ENCODE data around the gene MAGEF1. TPM values are rescaled to one million over a fixed set of nuclear protein-coding genes. Genes with fewer than 3 reads are reported as not detected.

The MAGEF1 gene
- total and polyA plus RNA-seq, 2 of the 13 experiments (the other 11 are each of a cell fraction or from before 2014, with no cell fraction given) = 26.0 to 62.4 TPM

- no peak overlapping the region for H3K4me2 ChIP-seq (ENCODE audit: low read depth, low read length)
- H3K4me3 ChIP-seq (replicated peaks in 1 of 3; ENCODE audit: insufficient read depth in 1 of 3, low read depth in 2 of 3, low read length in 3 of 3) = no peak overlapping the region
- H4K20me1 ChIP-seq (ENCODE audit: insufficient read depth, low read length) = 0 out of 2 replicates have a peak, but pooled peaks cover 2% of the 10 kb centered on the region
- BruUV-seq (replicated peaks) = no TSS peak
- intact Hi-C loops (cut with micrococcal nuclease; ENCODE audit: unreplicated experiment) = no loop called here
- no peak for TF ChIP-seq BCL3 (CRISPR knock-in tag; IDR thresholded peaks at IDR 0.05)
- TF ChIP-seq KAT7 (CRISPR knock-in tag; IDR thresholded peaks at IDR 0.05; ENCODE audit: borderline replicate concordance) = no peak
- no peak for TF ChIP-seq ZBTB7A (CRISPR knock-in tag; IDR thresholded peaks at IDR 0.05)
- TF ChIP-seq SP140L (CRISPR knock-in tag; IDR thresholded peaks at IDR 0.05; ENCODE audit: borderline replicate concordance) = no peak
- TF ChIP-seq ZSCAN30 (CRISPR knock-in tag; IDR thresholded peaks at IDR 0.05) = no peak
- no peak for TF ChIP-seq HOXA7 (CRISPR knock-in tag; IDR thresholded peaks at IDR 0.05)
- no peak for TF ChIP-seq RAD51 (IDR thresholded peaks at IDR 0.05; ENCODE audit: borderline replicate concordance)
- TF ChIP-seq PAX8 (CRISPR knock-in tag; IDR thresholded peaks at IDR 0.05; ENCODE audit: borderline replicate concordance) = no peak
- no peak; the same call in 2 of the 3 replicates for ATAC-seq
- CTCF ChIA-PET (ENCODE audit: low intra/inter-chr PET ratio, low total read pairs) = no interaction called here
- no peaks in the 10 kb centered on the region for H3K36me3 ChIP-seq (replicated peaks in 1 of 2; ENCODE audit: control insufficient read depth in 1 of 2, insufficient read depth in 2 of 2, low read length in 2 of 2)
- no peak overlapping the region for H3K9ac ChIP-seq (ENCODE audit: insufficient read depth, low read depth, low read length)
- FAIRE-seq = no peak
- WGBS (ENCODE audit: low lambda C conversion rate) = 31% methylated on average over 13 of the region's 13 CpGs
- in situ Hi-C loops (cut with HindIII; ENCODE audit: extremely low pct_ligation_motif_present, low pct_unique_long_range_greater_than_20kb) = no loop called here
- H3K4me1 ChIP-seq (ENCODE audit: insufficient read depth, low read length) = peaks cover 11% of the 10 kb centered on the region
- POLR2A ChIA-PET = no interaction called here
- H3K27me3 ChIP-seq (ENCODE audit: control insufficient read depth in 1 of 2, insufficient read depth in 2 of 2, low read length in 2 of 2) = peaks cover 2 to 18% of the 10 kb centered on the region in 2 experiments; a peak in 4 of 5 replicates
- no peak for DNase-seq (ENCODE audit: low spot score)
- no peaks in the 10 kb centered on the region for H3K9me3 ChIP-seq (ENCODE audit: low read length)
- no peaks in the 10 kb centered on the region for H3K79me2 ChIP-seq (ENCODE audit: insufficient read depth, low read length)
- no peak overlapping the region for H2AFZ ChIP-seq (ENCODE audit: low read length)
- H3K27ac ChIP-seq (ENCODE audit: extremely low read length, insufficient read depth, low read length) = no peak overlapping the region
Observed at GRCh38 chr3:184756151-184757021, 44.5 kb upstream of the MAGEF1 start.
